ENCODE measurements around the gene WDR7.

GRCh38 chr18:56891870-56892269 lies 240.7 kb downstream of the WDR7 start:
- TF ChIP-seq CTCF (IDR thresholded peaks at IDR 0.05; ENCODE audit: low read length): no peak
- no peak for TF ChIP-seq EZH2 (IDR thresholded peaks at IDR 0.05; ENCODE audit: borderline replicate concordance, low read length)

All from OCI-LY1 (cell line).